Measurements from ENCODE around the gene LRRC40. TPM values are rescaled to one million over a fixed set of nuclear protein-coding genes. Genes with fewer than 3 reads are reported as not detected.

LRRC40 gene
- total RNA-seq, 4 donors from 2014 or later = 11.9 to 22.2 (median 15.4) TPM

GRCh38 chr1:70211541-70211940 is 6.2 kb upstream of the LRRC40 start:
- TF ChIP-seq CTCF (IDR thresholded peaks at IDR 0.05; ENCODE audit: low read depth) = no peak

GRCh38 chr1:70210820-70211219 is 5.4 kb upstream of the LRRC40 start:
- TF ChIP-seq CTCF (IDR thresholded peaks at IDR 0.05; ENCODE audit: low read depth) = no peak

- TF ChIP-seq CTCF (IDR thresholded peaks at IDR 0.05; ENCODE audit: low read depth) = no peak
These were observed 2.9 kb upstream of the LRRC40 start for GRCh38 chr1:70208292-70208691.

GRCh38 chr1:70207492-70207891 is 2.1 kb upstream of the LRRC40 start:
- TF ChIP-seq CTCF (IDR thresholded peaks at IDR 0.05; ENCODE audit: low read depth) = no peak

GRCh38 chr1:70205071-70205433 is 327 bp downstream of the LRRC40 start:
- no peak for TF ChIP-seq CTCF (IDR thresholded peaks at IDR 0.05; ENCODE audit: low read depth)

GRCh38 chr1:70204600-70204999 is 779 bp downstream of the LRRC40 start:
- TF ChIP-seq CTCF (IDR thresholded peaks at IDR 0.05; ENCODE audit: low read depth) = no peak

GRCh38 chr1:70204139-70204538 is 1.2 kb downstream of the LRRC40 start:
- no peak for TF ChIP-seq CTCF (IDR thresholded peaks at IDR 0.05; ENCODE audit: low read depth)

Measured in subcutaneous adipose tissue (tissue), 4 donors.